Dendritic cell treated with granulocyte-macrophage colony-stimulating factor and Interleukin-4, amounts not matched to agents 40 ng/mL and 50 ng/mL, for 4 days (primary cell): ENCODE measurements around the gene FAM171A2.

Source experiments
- H3K27ac Mint-ChIP-seq: one replicate; pipeline ENCODE4 v1.8.0; 2022; ENCODE audit warnings: mild to moderate bottlenecking, mixed read lengths
- H3K27me3 Mint-ChIP-seq: one replicate; pipeline ENCODE4 v1.8.0; 2022; ENCODE audit warnings: mild to moderate bottlenecking, mixed read lengths
- H3K36me3 Mint-ChIP-seq: one replicate; pipeline ENCODE4 v1.8.0; 2022; ENCODE audit warnings: low read depth, mixed read lengths
- H3K4me1 Mint-ChIP-seq: one replicate; pipeline ENCODE4 v1.8.0; 2022; ENCODE audit warnings: low read depth, mixed read lengths
- H3K4me3 Mint-ChIP-seq: one replicate; pipeline ENCODE4 v1.8.0; 2022; ENCODE audit warnings: mild to moderate bottlenecking, moderate library complexity, mixed read lengths
- H3K9me3 Mint-ChIP-seq: one replicate; pipeline ENCODE4 v1.8.0; 2022; ENCODE audit warnings: mixed read lengths
- intact Hi-C: fragments of 100-400 bp; cut with micrococcal nuclease; formaldehyde crosslinking; loops from one replicate; pipeline ENCODE4 v1.15.0; 2022

Gene FAM171A2

DNA sequence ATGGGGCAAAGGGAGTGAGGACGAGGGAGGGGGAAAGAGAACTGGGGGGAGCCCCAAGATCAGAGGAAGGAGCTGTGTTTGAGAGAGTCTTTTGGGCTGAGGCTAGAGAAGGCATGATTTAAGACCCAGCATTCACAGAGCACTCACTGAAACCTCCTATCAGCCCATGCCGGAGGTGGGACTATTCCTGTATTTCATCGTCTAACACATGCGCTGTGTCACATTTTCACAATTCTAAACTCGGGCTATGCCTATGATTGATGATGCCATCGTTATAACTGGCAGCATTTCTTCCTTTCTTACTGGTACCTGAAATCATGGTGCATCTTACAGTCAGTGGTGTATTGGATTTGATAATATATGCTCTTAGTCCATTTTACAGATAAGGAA, 3.5 kb downstream of the FAM171A2 start:
- intact Hi-C loops: no loop called here
- H3K36me3 Mint-ChIP-seq: no peaks in the 10 kb centered on the region
- no peak overlapping the region for H3K4me3 Mint-ChIP-seq
- no peaks in the 10 kb centered on the region for H3K9me3 Mint-ChIP-seq
- no peak overlapping the region for H3K27ac Mint-ChIP-seq
- peaks cover 77% of the 10 kb centered on the region for H3K27me3 Mint-ChIP-seq
- no peaks in the 10 kb centered on the region for H3K4me1 Mint-ChIP-seq

DNA sequence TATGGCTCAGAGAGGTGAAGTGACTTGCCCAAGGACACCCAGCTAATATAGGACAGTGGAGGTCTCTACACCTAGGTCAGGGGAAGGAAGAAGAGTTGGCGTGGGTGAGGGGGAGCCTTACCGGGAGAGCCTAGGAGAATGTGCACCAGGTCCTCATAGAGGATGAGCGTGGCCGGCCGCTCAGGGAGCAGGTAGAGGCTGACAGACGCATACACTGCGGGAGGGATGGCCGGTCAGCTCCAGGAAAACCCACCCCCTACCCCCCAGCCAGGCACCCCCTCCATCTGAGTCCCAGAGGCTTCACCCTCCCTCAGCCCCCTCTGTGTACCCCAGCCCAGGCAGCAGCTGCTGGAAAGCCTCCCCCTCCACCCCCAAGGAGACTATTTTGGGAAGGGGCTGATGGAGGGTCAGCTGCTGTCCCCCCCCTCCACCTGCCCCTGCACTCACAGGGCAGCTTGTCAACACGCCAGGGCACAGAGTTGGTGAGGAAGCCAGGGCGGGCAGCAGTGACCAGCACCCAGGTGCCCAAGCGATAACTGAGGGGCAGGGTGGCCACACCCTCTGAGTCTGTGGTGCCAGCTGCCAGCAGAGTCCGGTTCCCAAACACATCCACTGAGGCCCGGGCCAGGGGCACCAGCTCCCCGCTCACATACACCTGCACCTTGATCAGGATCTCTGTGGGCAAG, 4.1 kb downstream of the FAM171A2 start:
- Mint-ChIP-seq H3K9me3 (no peaks in the 10 kb centered on the region), H3K4me1 (no peaks in the 10 kb centered on the region), H3K27me3 (peaks cover 75% of the 10 kb centered on the region), H3K4me3 (no peak overlapping the region), H3K27ac (no peak overlapping the region), H3K36me3 (no peaks in the 10 kb centered on the region)
- intact Hi-C loops: no loop called here

DNA sequence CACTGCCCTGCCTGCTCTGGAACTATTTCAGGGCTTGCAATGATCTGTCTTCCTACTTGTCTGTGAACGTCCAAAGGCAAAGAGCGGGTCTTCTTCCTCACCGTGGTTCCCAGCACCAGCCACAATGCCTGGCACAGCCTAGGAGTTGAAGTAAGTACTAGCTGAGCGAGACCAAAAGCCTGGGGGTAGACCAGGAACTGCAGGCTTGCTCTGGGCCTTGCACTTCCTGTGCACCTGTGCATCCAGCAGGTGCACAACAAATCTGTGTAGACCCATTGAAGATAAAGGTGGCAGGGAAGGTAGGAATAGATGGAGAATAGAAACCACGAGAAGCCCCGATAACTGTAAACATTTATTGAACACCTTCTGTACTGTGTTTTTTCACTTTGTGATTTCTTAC, 4.6 kb downstream of the FAM171A2 start:
- H3K27me3 Mint-ChIP-seq: peaks cover 71% of the 10 kb centered on the region
- intact Hi-C loops: no loop called here
- H3K27ac Mint-ChIP-seq: no peak overlapping the region
- no peaks in the 10 kb centered on the region for H3K36me3 Mint-ChIP-seq
- H3K4me1 Mint-ChIP-seq: peaks cover 3% of the 10 kb centered on the region
- H3K9me3 Mint-ChIP-seq: no peaks in the 10 kb centered on the region
- no peak overlapping the region for H3K4me3 Mint-ChIP-seq

DNA sequence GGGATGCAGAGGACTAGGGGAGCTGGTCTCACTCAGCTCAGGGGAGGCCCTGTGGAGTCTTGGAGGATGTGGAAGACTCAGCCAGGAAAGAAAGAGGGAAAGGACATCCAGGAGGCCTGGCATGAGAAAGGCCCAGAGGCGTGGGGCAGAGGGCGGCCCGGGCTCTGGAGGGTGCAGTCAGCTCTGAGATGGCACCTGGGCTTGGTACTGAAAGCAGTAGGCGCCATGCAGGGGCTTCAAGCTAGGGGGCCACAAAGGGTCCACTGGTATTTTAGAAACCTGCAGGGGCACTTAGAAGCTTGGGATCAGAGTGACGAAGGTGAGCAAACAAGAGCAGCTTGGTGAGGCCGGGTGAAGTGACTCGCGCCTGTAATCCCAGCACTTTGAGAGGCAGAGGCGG, 5.6 kb downstream of the FAM171A2 start:
- Mint-ChIP-seq H3K36me3 (peaks cover 4% of the 10 kb centered on the region), H3K9me3 (no peaks in the 10 kb centered on the region), H3K27ac (no peak overlapping the region), H3K4me3 (no peak overlapping the region), H3K27me3 (peaks cover 65% of the 10 kb centered on the region), H3K4me1 (peaks cover 8% of the 10 kb centered on the region)
- intact Hi-C loops: no loop called here

DNA sequence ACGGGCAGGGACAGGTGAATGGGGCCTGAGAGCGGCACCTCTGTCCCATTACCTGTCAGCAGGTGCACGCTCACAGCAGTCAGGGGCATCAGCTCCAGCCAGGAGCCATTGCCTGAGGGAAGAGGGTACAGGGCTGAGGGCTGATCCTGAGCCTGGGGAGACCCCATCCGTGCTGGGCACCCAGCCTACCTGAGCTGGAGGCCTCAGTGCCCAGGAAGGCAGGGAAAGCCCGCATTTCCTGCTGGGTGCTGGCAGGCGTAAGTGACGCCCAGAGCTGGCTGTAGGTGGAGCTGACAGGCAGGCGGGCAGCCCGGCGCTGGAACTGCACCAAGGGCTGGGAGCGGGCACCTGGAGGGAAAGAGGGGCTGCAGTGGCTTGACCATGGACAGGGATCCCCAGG, 7.4 kb downstream of the FAM171A2 start:
- intact Hi-C loops: no loop called here
- Mint-ChIP-seq H3K4me1 (peaks cover 25% of the 10 kb centered on the region), H3K27me3 (peaks cover 47% of the 10 kb centered on the region), H3K36me3 (peaks cover 22% of the 10 kb centered on the region), H3K27ac (no peak overlapping the region), H3K9me3 (no peaks in the 10 kb centered on the region), H3K4me3 (no peak overlapping the region)

DNA sequence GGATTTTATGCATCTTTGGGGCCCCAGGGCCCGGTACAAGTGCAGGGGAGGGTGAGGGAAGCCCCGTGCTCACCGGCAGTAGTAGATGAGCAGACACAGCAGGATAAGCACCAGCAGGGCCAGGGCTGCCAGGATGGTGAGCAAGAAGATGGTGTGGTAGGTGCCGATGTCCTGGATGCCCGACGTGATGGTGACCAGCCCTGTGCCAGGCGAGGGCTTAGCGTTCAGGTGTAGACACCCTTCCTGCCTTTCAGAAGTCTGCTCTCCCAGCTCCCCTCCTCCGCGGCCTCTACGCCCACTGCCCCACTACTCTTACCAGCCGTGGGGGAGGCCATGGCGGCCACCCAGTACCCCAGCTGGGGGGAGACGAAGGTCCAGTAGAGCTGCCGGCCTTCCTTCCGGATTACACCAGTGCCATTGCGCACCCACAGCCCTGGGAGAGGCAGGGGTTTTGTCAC, 8.0 kb downstream of the FAM171A2 start:
- Mint-ChIP-seq H3K27ac (no peak overlapping the region), H3K4me3 (no peak overlapping the region), H3K27me3 (peaks cover 41% of the 10 kb centered on the region), H3K9me3 (no peaks in the 10 kb centered on the region), H3K4me1 (peaks cover 30% of the 10 kb centered on the region), H3K36me3 (peaks cover 28% of the 10 kb centered on the region)
- intact Hi-C loops: no loop called here

DNA sequence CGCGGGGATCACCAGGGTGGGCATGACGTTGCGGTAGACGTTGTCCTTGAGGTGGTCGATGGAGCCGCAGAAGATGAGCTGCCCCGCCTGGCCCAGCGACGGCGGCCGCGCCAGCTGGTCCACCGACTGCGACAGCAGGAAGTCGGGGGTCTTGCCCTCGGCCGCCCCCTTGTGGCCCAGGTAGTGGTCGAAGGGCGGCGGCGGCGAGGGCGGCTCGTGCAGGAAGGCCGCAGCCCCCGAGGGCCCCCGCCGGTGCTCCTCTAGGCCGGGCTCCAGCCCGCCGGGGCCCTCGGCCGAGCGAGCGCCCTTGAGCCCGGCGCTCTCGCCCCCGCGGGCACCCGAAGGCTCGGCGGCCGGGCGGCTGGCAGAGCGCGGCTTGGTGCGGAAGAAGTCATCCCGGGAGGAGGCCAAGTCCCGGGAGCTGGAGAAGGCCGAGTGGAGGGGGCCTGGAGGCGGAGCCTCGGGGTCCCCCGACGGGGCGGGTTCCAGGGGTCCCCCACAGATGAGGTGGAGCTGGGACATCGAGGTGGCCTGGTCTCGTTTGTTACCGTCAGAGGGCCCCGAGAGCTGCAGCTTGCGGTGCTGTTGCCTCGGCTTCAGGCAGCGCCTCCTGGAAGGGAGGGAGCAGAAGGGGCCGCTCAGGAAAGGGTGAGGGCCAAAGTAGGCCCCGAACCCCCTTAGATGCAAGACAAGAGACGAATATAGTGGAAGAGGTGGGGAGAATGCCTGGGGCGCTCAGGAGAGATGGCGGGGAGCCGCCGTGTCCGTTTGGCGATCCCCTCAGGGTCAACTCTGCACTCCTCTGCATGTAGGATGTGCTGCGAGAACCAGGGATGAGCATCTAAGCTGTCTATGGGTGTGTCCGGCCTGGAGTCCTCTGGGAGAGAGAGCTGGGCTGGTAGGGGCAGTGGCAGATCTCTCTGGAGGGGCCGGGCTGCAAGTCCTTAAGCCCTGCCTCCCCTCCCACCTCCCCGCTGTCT, 8.8 kb downstream of the FAM171A2 start:
- Mint-ChIP-seq H3K4me3 (peak overlapping the region; percentile 32), H3K27me3 (peaks cover 35% of the 10 kb centered on the region), H3K27ac (no peak overlapping the region), H3K9me3 (no peaks in the 10 kb centered on the region), H3K4me1 (peaks cover 38% of the 10 kb centered on the region), H3K36me3 (peaks cover 36% of the 10 kb centered on the region)
- intact Hi-C loops: no loop called here

DNA sequence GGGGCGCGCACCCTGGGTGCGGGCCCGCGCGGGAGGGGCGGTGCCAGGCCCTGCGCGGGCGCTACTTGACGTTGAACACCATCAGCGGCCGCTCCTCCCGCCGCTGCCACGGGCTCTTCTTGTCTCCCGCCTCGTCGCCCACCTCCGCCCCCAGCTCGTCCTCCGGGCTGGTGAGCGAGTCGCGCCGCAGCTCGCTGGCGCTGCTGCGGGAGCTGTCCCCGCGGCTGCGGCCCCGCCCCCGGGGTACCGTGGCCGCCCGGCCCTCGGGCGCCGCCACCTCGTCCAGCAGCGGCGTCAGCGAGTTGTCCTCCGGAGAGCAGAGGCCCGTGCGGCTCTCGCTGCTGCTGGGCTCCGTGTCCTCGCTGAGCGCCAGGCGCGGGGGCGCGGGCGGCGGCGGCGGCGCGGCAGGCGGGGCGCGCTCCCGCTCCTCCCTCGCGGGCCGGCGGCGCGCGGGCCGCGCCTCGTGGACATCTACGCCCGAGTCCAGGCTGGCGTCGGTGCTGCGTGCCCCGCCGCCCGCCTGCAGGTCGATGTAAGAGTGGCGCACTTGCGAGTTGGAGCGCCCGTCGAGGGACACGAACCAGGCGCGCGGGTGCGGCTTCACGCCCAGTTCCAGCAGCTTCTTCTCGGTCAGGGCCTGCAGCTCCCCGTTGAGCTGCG, 9.9 kb downstream of the FAM171A2 start:
- intact Hi-C loops: no loop called here
- peak overlapping the region; percentile 57 for H3K4me3 Mint-ChIP-seq

DNA sequence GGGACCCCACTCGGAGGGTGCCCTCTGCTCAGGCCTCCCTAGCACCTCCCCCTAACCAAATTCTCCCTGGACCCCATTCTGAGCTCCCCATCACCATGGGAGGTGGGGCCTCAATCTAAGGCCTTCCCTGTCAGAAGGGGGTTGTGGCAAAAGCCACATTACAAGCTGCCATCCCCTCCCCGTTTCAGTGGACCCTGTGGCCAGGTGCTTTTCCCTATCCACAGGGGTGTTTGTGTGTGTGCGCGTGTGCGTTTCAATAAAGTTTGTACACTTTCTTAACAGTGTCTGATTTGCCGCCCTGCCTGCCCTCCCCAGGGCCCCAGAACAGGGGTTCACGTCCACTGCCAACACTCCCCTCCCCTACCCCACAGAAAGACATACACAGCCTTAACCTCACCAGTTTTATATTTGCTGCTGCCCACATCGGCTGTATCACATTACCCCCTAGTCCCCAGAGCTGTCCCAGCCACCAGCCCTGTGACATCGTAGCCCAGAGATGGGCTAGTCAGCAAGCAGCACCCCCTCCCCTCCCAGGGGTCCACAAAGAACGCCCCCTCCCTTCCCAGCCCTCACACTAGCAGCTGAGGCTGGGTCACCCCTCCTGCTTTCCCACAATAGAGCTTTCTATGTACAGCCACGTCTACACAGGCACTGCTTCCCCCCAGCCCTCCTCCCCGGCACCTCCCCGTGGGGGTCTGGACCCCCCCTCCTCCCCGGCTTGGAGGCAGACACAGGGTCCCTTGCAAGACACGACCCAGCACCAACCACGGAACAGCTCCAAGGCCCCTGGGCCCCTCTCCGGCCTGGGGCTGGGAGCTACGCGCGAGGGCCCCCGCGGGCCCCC, 10.6 kb downstream of the FAM171A2 start:
- H3K4me1 Mint-ChIP-seq: peaks cover 56% of the 10 kb centered on the region
- H3K36me3 Mint-ChIP-seq: peaks cover 53% of the 10 kb centered on the region
- peak overlapping the region; percentile 45 for H3K4me3 Mint-ChIP-seq
- peak overlapping the region; percentile 56 for H3K27ac Mint-ChIP-seq
- no peaks in the 10 kb centered on the region for H3K9me3 Mint-ChIP-seq
- H3K27me3 Mint-ChIP-seq: peaks cover 21% of the 10 kb centered on the region
- intact Hi-C loops: no loop called here

More for the DNA sequence above, 9.9 kb downstream of the FAM171A2 start:
- no peaks in the 10 kb centered on the region for H3K9me3 Mint-ChIP-seq
- peaks cover 27% of the 10 kb centered on the region for H3K27me3 Mint-ChIP-seq
- H3K4me1 Mint-ChIP-seq: peaks cover 49% of the 10 kb centered on the region
- no peak overlapping the region for H3K27ac Mint-ChIP-seq
- H3K36me3 Mint-ChIP-seq: peaks cover 47% of the 10 kb centered on the region

DNA sequence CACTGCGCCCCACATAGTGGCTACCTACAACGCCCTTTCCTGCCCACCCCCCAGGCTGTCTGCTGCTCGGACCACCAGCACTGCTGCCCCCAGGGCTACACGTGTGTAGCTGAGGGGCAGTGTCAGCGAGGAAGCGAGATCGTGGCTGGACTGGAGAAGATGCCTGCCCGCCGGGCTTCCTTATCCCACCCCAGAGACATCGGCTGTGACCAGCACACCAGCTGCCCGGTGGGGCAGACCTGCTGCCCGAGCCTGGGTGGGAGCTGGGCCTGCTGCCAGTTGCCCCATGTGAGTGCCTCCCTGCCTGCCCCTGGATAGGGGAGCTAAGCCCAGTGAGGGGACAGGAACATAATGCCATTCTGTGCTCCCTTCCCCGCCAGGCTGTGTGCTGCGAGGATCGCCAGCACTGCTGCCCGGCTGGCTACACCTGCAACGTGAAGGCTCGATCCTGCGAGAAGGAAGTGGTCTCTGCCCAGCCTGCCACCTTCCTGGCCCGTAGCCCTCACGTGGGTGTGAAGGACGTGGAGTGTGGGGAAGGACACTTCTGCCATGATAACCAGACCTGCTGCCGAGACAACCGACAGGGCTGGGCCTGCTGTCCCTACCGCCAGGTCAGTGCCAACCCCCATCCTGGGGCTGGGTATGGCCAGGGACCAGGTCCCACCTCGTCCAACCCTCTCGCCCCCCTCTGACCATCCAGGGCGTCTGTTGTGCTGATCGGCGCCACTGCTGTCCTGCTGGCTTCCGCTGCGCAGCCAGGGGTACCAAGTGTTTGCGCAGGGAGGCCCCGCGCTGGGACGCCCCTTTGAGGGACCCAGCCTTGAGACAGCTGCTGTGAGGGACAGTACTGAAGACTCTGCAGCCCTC, 11.5 kb downstream of the FAM171A2 start:
- Mint-ChIP-seq H3K4me3 (no peak overlapping the region), H3K27ac (no peak overlapping the region), H3K36me3 (peaks cover 53% of the 10 kb centered on the region), H3K27me3 (peaks cover 19% of the 10 kb centered on the region), H3K4me1 (peaks cover 65% of the 10 kb centered on the region), H3K9me3 (no peaks in the 10 kb centered on the region)
- intact Hi-C loops: no loop called here

DNA sequence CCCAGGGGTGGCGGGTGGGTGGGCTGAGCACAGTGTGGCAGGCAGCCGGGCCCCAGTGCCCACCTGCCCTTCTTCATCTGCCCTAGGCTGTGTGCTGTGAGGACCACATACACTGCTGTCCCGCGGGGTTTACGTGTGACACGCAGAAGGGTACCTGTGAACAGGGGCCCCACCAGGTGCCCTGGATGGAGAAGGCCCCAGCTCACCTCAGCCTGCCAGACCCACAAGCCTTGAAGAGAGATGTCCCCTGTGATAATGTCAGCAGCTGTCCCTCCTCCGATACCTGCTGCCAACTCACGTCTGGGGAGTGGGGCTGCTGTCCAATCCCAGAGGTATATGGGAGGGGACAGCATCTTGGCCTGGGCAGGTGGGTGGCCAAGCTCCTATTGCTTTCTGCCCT, 12.2 kb downstream of the FAM171A2 start:
- intact Hi-C loops: no loop called here
- H3K27ac Mint-ChIP-seq: no peak overlapping the region
- peaks cover 72% of the 10 kb centered on the region for H3K4me1 Mint-ChIP-seq
- no peak overlapping the region for H3K4me3 Mint-ChIP-seq
- H3K27me3 Mint-ChIP-seq: peaks cover 19% of the 10 kb centered on the region
- peaks cover 54% of the 10 kb centered on the region for H3K36me3 Mint-ChIP-seq
- no peaks in the 10 kb centered on the region for H3K9me3 Mint-ChIP-seq

DNA sequence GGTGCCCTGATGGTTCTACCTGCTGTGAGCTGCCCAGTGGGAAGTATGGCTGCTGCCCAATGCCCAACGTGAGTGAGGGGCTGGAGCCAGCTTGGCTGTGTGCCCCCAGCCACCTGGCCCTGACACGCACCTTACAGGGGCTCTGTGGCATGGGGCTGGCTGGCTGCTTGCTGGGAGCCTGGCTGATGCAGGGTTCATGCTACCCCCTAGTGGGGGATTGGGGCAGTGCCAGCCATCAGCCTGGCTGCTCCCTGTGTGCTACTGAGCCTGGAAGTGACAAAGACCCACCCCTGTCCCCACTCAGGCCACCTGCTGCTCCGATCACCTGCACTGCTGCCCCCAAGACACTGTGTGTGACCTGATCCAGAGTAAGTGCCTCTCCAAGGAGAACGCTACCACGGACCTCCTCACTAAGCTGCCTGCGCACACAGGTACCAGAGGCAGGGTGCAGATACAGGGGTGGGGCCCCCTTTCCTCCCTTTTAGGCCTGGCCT, 12.9 kb downstream of the FAM171A2 start:
- intact Hi-C loops: no loop called here
- Mint-ChIP-seq H3K4me1 (peaks cover 79% of the 10 kb centered on the region), H3K36me3 (peaks cover 61% of the 10 kb centered on the region), H3K27ac (no peak overlapping the region), H3K27me3 (peaks cover 12% of the 10 kb centered on the region), H3K4me3 (no peak overlapping the region), H3K9me3 (no peaks in the 10 kb centered on the region)
